Memory B cell (primary cell): ENCODE results near the gene GPC6.

ENCODE experiments used
- ATAC-seq: fragments of 150-1000 bp; cut with Tn5 transposase; 2 replicates; pipeline ENCODE4 v1.10.0; 2021; ENCODE audit warnings: low read depth, mild to moderate bottlenecking, moderate library complexity
- DNase-seq, 2 donors: peaks; one replicate each; pipeline ENCODE4 v3.0.0; 2022; ENCODE audit warnings: low spot score in 2 of 2
- H3K27ac Mint-ChIP-seq: one replicate; pipeline ENCODE4 v1.8.0; 2022; ENCODE audit warnings: mild to moderate bottlenecking, moderate library complexity, mixed read lengths
- H3K27me3 Mint-ChIP-seq: one replicate; pipeline ENCODE4 v1.8.0; 2022; ENCODE audit warnings: mixed read lengths
- H3K36me3 Mint-ChIP-seq: one replicate; pipeline ENCODE4 v1.8.0; 2022; ENCODE audit warnings: mild to moderate bottlenecking, mixed read lengths
- H3K4me1 Mint-ChIP-seq: one replicate; pipeline ENCODE4 v1.8.0; 2022; ENCODE audit warnings: mixed read lengths
- H3K4me3 Mint-ChIP-seq: one replicate; pipeline ENCODE4 v1.8.0; 2022; ENCODE audit warnings: mild to moderate bottlenecking, moderate library complexity, mixed read lengths
- H3K9me3 Mint-ChIP-seq: one replicate; pipeline ENCODE4 v1.8.0; 2022; ENCODE audit warnings: mixed read lengths

Gene GPC6

DNA sequence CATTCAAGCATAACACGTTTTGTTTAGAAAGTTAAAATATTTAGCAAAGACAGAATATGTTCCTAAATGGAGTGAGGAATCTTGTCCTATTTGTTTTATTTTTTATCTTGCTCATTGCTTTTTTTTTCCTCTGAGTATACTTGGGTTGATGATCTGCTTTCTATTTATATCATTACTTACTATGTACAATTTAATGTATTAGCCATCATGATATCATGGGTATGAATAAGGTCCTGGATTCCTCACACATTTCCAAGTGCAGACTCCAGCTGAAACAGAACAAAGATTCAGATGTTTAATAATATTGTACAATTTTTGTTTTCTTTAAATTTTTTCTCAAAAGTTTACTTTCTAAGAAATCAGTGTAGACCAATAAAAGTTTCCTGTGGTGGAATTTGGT, 388.2 kb downstream of the GPC6 start:
- H3K36me3 Mint-ChIP-seq = no peaks in the 10 kb centered on the region
- H3K27me3 Mint-ChIP-seq = no peaks in the 10 kb centered on the region
- H3K9me3 Mint-ChIP-seq = peaks cover 1% of the 10 kb centered on the region
- no peaks in the 10 kb centered on the region for H3K4me1 Mint-ChIP-seq
- no peak for ATAC-seq
- DNase-seq = no peak
- H3K4me3 Mint-ChIP-seq = no peak overlapping the region
- H3K27ac Mint-ChIP-seq = no peak overlapping the region

DNA sequence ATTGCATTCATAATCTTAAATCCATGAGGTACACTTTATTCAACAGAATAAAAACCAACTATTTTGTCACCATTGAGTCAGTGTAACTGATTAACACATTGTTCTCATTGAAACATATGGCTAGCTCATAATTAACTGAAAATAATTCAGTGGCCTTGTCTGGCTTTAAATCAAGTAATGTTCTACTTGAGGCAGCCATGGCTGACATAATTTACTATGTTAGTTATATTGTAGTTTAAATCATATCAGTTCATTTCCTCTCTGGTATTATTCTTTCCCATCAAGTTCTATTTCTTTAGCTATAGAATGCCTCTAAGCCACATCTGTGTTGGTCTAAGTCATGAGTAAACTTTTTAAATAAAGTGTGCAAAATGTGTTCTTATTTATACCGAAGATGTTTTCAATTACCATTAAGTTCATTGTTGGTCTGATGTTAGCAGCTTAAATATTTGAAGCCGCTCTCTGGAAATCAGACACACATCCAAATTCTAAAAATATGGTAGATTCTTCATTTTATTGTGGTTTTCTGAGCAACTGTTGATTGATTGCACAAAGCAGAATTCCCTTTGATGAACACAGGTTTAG, 393.7 kb downstream of the GPC6 start:
- H3K9me3 Mint-ChIP-seq = peaks cover 4% of the 10 kb centered on the region
- no peaks in the 10 kb centered on the region for H3K27me3 Mint-ChIP-seq
- no peaks in the 10 kb centered on the region for H3K4me1 Mint-ChIP-seq
- DNase-seq = no peak
- no peak overlapping the region for H3K4me3 Mint-ChIP-seq
- no peak overlapping the region for H3K27ac Mint-ChIP-seq
- ATAC-seq = no peak
- no peaks in the 10 kb centered on the region for H3K36me3 Mint-ChIP-seq

DNA sequence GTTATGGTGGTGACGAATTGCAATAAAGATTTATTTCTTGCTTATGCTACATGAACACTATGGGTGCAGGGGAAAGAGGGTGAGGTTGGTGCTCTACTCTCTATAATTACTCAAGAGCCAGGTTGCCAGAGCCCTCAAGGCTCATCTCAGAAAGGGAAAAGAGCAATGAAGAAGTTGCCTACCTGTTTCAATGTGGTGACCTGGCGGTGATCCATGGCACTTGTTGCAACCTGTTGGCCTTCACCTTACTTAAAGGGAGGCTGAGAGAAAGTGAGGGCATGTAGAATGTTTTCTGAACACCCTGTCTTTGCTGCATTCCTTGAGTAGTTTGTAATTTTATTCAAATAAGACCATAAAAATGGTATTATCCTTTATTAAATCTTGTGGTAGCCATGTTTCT, 394.4 kb downstream of the GPC6 start:
- ATAC-seq (no peak), DNase-seq (no peak)
- H3K27me3 Mint-ChIP-seq = no peaks in the 10 kb centered on the region
- peaks cover 4% of the 10 kb centered on the region for H3K9me3 Mint-ChIP-seq
- H3K4me1 Mint-ChIP-seq = no peaks in the 10 kb centered on the region
- H3K27ac Mint-ChIP-seq = no peak overlapping the region
- H3K36me3 Mint-ChIP-seq = no peaks in the 10 kb centered on the region
- no peak overlapping the region for H3K4me3 Mint-ChIP-seq

- Mint-ChIP-seq H3K4me3 (no peak overlapping the region), H3K27me3 (no peaks in the 10 kb centered on the region), H3K27ac (no peak overlapping the region), H3K9me3 (peaks cover 3% of the 10 kb centered on the region), H3K4me1 (no peaks in the 10 kb centered on the region), H3K36me3 (no peaks in the 10 kb centered on the region)
- no peak for DNase-seq
- no peak for ATAC-seq
These were observed 395.4 kb downstream of the GPC6 start for GRCh38 chr13:93621966-93622365.

GRCh38 chr13:93624311-93624777, 397.7 kb downstream of the GPC6 start:
- Mint-ChIP-seq H3K4me3 (no peak overlapping the region), H3K27me3 (no peaks in the 10 kb centered on the region), H3K9me3 (peaks cover 3% of the 10 kb centered on the region), H3K4me1 (no peaks in the 10 kb centered on the region), H3K27ac (no peak overlapping the region), H3K36me3 (no peaks in the 10 kb centered on the region)
- ATAC-seq (no peak), DNase-seq (no peak)

DNA sequence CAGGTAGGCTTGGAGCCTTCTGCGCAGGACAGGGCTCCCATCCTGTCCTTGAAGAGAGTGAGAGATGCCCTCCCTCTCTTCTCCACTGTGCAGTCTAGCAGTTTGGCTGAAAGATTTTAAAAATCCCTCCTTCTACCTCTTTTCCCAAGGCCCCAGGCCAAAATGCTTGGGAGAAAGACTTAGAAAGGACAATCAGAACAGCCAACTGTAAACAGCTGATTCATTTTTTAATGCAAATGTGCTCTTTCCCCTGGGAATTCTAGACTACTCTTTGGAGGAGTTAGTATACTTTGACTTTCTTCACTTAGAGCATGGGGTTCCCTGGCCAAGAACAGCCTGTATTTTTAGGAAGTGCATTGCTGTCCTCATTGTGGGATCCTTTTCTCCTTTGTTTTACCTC, 398.9 kb downstream of the GPC6 start:
- H3K27ac Mint-ChIP-seq = no peak overlapping the region
- H3K4me1 Mint-ChIP-seq = no peaks in the 10 kb centered on the region
- no peak for DNase-seq

GRCh38 chr13:93628136-93628797, 401.7 kb downstream of the GPC6 start:
- Mint-ChIP-seq H3K36me3 (no peaks in the 10 kb centered on the region), H3K27me3 (no peaks in the 10 kb centered on the region)
- DNase-seq = no peak

More for the DNA sequence above, 398.9 kb downstream of the GPC6 start:
- peaks cover 3% of the 10 kb centered on the region for H3K9me3 Mint-ChIP-seq
- no peaks in the 10 kb centered on the region for H3K27me3 Mint-ChIP-seq
- H3K4me3 Mint-ChIP-seq = no peak overlapping the region
- no peak for ATAC-seq
- no peaks in the 10 kb centered on the region for H3K36me3 Mint-ChIP-seq

DNA sequence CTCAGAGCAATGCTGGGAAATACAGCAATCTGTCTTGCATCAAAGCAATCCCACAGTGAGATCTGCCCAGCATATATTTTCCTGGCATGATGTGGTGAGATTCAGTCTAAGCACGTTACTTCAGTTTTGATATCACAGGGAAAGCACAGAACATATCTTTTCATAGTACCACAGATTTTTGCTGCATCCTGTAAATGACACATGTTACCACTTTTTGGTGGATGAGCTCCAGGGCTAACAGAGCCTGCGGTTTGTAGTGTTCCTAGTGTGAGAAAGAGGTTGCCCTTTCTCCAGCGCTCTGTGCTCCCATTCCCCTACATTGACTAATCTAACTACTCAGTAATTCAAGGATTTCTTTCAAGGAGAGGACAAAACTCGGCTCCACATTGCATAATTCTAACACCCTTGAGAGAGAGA, 409.0 kb downstream of the GPC6 start:
- no peak overlapping the region for H3K4me3 Mint-ChIP-seq
- no peak for ATAC-seq
- no peak for DNase-seq

More at GRCh38 chr13:93628136-93628797, 401.7 kb downstream of the GPC6 start:
- no peaks in the 10 kb centered on the region for H3K9me3 Mint-ChIP-seq
- H3K27ac Mint-ChIP-seq = no peak overlapping the region
- H3K4me3 Mint-ChIP-seq = no peak overlapping the region
- no peak for ATAC-seq
- H3K4me1 Mint-ChIP-seq = no peaks in the 10 kb centered on the region

DNA sequence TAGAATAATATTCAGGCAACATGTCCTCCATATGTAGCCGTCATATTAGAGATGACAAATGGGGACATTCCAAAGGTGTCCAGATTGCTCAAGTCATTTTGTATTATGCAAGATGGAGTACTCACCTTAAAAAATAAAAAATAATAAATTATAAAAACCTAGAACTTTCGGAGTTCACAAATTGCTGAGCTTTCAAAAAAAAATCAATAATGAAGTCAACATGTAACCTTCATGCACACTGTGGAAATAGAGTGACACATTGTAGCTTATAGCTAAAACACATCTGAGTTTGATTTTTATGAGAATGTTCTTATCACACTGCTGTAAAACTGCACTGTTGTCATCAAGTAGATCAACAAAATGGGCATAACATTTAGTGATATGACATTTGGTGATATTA, 411.2 kb downstream of the GPC6 start:
- DNase-seq (no peak), ATAC-seq (no peak)
- H3K27ac Mint-ChIP-seq = no peak overlapping the region
- no peaks in the 10 kb centered on the region for H3K27me3 Mint-ChIP-seq
- H3K4me3 Mint-ChIP-seq = no peak overlapping the region
- no peaks in the 10 kb centered on the region for H3K36me3 Mint-ChIP-seq
- H3K4me1 Mint-ChIP-seq = no peaks in the 10 kb centered on the region
- H3K9me3 Mint-ChIP-seq = peaks cover 3% of the 10 kb centered on the region

More for the DNA sequence above, 409.0 kb downstream of the GPC6 start:
- Mint-ChIP-seq H3K27ac (no peak overlapping the region), H3K4me1 (no peaks in the 10 kb centered on the region), H3K9me3 (peaks cover 3% of the 10 kb centered on the region), H3K27me3 (no peaks in the 10 kb centered on the region), H3K36me3 (no peaks in the 10 kb centered on the region)

DNA sequence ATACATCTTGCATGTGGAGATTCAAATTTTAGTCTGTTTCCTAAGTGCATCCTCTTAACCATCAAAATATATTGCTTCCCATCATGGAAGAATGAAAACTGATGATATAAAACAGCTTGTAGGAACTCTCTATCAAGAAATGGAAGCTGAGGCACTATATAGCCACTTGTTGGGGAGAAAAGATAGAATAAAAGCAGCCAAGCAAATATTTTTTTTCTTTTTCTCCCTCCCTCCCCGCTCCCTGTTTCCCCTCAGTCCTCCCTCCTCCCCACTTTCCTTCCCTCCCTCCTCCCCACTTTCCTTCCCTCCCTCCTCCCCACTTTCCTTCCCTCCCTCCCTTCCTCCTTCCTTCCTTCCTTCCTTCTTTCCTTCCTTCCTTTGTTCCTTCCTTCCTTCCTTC, 413.8 kb downstream of the GPC6 start:
- H3K36me3 Mint-ChIP-seq = no peaks in the 10 kb centered on the region
- peaks cover 2% of the 10 kb centered on the region for H3K9me3 Mint-ChIP-seq
- H3K27ac Mint-ChIP-seq = no peak overlapping the region
- H3K4me1 Mint-ChIP-seq = no peaks in the 10 kb centered on the region
- no peak overlapping the region for H3K4me3 Mint-ChIP-seq
- H3K27me3 Mint-ChIP-seq = no peaks in the 10 kb centered on the region
- ATAC-seq = no peak
- no peak for DNase-seq

- H3K4me1 Mint-ChIP-seq = no peaks in the 10 kb centered on the region
- H3K4me3 Mint-ChIP-seq = no peak overlapping the region
- H3K9me3 Mint-ChIP-seq = no peaks in the 10 kb centered on the region
- H3K36me3 Mint-ChIP-seq = no peaks in the 10 kb centered on the region
- no peak overlapping the region for H3K27ac Mint-ChIP-seq
- ATAC-seq (no peak), DNase-seq (no peak)
- no peaks in the 10 kb centered on the region for H3K27me3 Mint-ChIP-seq
These were observed 419.6 kb downstream of the GPC6 start for GRCh38 chr13:93646245-93646644.

DNA sequence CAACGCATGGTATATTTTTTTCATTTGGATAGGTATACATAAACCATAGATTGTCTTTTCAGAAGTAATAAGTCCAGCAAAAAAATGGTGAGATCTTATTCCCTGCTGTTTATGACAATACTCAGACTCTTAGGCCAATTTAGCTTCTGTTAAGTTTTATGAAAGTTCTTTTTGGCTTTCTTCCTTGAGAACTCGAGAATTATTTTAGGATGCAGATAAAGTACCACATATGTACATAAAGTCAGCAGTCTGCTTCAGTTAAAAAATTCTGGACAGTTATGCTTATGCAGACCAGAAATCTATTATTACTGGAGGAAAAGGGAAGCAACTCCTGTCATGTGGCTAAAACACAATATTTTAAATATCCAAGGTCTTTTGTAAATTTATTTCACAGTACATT, 422.9 kb downstream of the GPC6 start:
- Mint-ChIP-seq H3K4me1 (no peaks in the 10 kb centered on the region), H3K9me3 (no peaks in the 10 kb centered on the region), H3K27ac (no peak overlapping the region), H3K27me3 (no peaks in the 10 kb centered on the region), H3K4me3 (no peak overlapping the region), H3K36me3 (no peaks in the 10 kb centered on the region)
- DNase-seq (no peak), ATAC-seq (no peak)

- DNase-seq (no peak), ATAC-seq (no peak)
- Mint-ChIP-seq H3K9me3 (no peaks in the 10 kb centered on the region), H3K4me1 (no peaks in the 10 kb centered on the region), H3K36me3 (no peaks in the 10 kb centered on the region), H3K27ac (no peak overlapping the region), H3K27me3 (no peaks in the 10 kb centered on the region), H3K4me3 (no peak overlapping the region)
These were observed 427.2 kb downstream of the GPC6 start for GRCh38 chr13:93653776-93654175.

DNA sequence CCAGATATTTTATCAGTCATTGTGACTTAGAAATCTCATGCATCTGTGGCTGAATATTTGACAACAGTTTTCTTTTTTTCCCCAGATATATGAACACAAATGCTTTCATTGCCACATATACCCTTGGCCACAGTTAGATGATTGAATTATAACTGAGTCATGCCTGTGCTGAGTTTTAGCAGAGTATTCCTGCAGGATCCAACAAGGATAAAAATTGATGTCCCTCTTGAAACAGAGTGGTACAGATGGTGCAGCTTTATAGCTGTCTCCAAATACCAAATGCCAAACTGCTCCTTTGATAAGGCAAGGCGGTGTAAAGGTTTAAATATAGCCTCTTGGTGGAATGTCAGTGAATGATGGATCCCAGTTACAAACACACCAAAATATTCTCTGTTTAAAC, 428.5 kb downstream of the GPC6 start:
- Mint-ChIP-seq H3K36me3 (no peaks in the 10 kb centered on the region), H3K4me3 (no peak overlapping the region), H3K9me3 (peaks cover 2% of the 10 kb centered on the region), H3K27ac (no peak overlapping the region), H3K27me3 (no peaks in the 10 kb centered on the region), H3K4me1 (no peaks in the 10 kb centered on the region)
- DNase-seq (no peak), ATAC-seq (no peak)
